Peyer's patch (tissue), 4 donors: Measurements from ENCODE around the gene PASK.

ENCODE experiments used
- CTCF ChIP-seq, 6 experiments: fragments of 450-650 bp in 4 of 6; fragments of 200-600 bp in 2 of 6; sonication (generic) in 1 of 6; IDR thresholded peaks; one replicate each; pipeline ENCODE4 v1.5.1; 2017 to 2019; ENCODE audit warnings: antibody characterized with exemption in 6 of 6, mild to moderate bottlenecking in 3 of 6, moderate library complexity in 1 of 6
- POLR2A ChIP-seq, 2 donors: fragments of 450-650 bp; IDR thresholded peaks; one replicate each; pipeline ENCODE4 v1.5.1; 2017; ENCODE audit warnings: antibody characterized with exemption in 2 of 2, mild to moderate bottlenecking in 2 of 2, moderate library complexity in 2 of 2

- TF ChIP-seq CTCF (IDR thresholded peaks at IDR 0.05): no peak
- no peak for TF ChIP-seq POLR2A (IDR thresholded peaks at IDR 0.05)
Measured at GRCh38 chr2:241190291-241190981, 41.2 kb upstream of the PASK start.
